Skin epidermis (tissue), 12 donors: ENCODE results near the gene ACACA.

Experiments
- H3K27ac ChIP-seq, 21 experiments: fragments of 200-600 bp; sonication (generic) in 11 of 21; one replicate each; pipeline ENCODE4 v1.5.0; 2020; ENCODE audit warnings: mild to moderate bottlenecking in 3 of 21, inconsistent platforms in 2 of 21, moderate library complexity in 2 of 21
- H3K4me3 ChIP-seq, 7 experiments: fragments of 200-600 bp; sonication (generic) in 2 of 7; one replicate each; pipeline ENCODE4 v1.5.0; 2020; ENCODE audit warnings: inconsistent platforms in 2 of 7, mild to moderate bottlenecking in 2 of 7, moderate library complexity in 1 of 7

The ACACA gene

DNA sequence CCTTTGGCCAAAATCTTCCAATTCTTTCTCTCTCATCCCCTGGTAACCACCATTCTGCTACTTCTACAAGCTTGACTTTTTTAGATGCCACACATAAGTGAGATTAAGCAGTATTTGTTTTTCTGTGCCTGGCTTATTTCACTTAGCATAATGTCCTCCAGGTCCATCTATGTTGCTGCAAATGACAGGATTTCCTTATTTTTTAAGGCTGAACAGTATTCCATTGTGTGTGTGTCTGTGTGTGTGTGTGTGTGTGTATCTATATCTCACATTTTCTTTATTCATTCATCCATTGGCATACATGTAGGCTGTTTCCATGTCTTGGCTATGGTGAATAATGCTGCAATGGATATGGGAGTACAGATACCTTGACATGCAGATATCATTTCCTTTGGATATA, 6.1 kb downstream of the ACACA start:
- no peak overlapping the region for H3K4me3 ChIP-seq
- no peak overlapping the region for H3K27ac ChIP-seq

DNA sequence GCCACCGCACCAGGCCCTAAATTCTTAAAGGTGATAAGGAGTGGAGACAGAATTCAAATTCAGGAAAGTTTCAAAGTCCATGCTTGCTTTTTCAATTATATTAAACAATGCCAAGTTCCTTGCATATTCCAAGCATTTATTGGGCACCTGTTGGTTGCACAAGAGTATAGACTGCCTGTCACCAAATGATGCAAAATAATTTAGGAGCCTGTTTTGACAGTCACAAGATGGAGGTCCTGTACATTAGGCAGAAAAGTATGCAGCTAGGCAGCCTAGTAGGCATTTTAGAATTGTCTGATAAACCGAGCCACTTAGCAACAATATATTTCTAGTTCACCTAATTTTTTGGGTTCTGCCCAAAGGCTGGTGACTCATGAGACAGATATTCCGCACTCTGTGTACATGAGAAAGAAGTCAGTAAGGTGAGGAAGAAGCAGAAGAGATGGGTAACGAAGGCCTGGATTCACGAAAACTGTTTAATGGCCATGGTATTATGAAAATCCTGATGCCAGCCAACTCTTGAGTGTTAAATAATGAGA, 7.3 kb downstream of the ACACA start:
- no peak overlapping the region for H3K27ac ChIP-seq
- H3K4me3 ChIP-seq = no peak overlapping the region

GRCh38 chr17:37393352-37393751, 13.3 kb downstream of the ACACA start:
- Histone ChIP-seq H3K27ac (no peak overlapping the region), H3K4me3 (no peak overlapping the region)

- Histone ChIP-seq H3K4me3 (no peak overlapping the region), H3K27ac (no peak overlapping the region)
These were observed 14.5 kb downstream of the ACACA start for GRCh38 chr17:37392024-37392590.

DNA sequence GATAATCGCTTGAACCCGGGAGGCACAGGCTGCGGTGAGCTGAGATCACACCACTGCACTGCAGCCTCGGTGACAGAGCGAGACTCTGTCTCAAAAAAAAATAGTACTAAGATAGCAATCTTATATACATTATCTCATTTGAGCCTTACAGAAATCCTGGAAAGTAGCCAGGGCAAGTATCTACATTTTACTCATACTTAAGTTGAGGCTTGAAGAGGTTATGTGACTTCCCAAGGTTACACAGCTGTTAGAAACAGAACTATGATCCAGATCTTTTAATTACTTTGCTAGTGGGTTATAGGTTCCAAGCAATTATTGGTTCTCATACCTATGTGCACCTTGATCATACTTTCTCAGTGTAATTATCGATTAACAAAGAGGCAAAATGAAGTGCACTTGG, 15.5 kb downstream of the ACACA start:
- H3K27ac ChIP-seq = no peak overlapping the region
- no peak overlapping the region for H3K4me3 ChIP-seq

DNA sequence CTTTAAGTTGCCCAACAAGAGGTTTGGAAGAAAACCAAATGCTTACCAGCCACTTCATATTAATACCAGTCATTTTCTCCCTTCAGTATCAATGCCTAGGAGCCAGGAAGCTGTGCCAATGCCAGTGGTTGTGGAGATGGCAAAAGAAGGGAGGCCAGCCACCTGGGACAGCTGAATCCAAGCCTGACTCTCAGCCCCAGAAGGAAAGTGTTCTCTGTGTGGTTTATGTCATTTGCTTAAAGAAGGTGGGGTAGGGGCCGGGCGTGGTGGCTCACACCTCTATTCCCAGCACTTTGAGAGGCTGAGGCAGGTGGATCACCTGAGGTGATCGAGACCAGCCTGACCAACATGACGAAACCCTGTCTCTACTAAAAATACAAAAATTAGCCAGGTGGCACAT, 17.5 kb downstream of the ACACA start:
- H3K4me3 ChIP-seq = no peak overlapping the region
- H3K27ac ChIP-seq = peak overlapping the region in 1 of 21 experiments; percentile 5

- H3K27ac ChIP-seq = no peak overlapping the region
- H3K4me3 ChIP-seq = no peak overlapping the region
These were observed 18.4 kb downstream of the ACACA start for GRCh38 chr17:37388266-37388665.

GRCh38 chr17:37386462-37386861, 20.2 kb downstream of the ACACA start:
- no peak overlapping the region for H3K27ac ChIP-seq
- no peak overlapping the region for H3K4me3 ChIP-seq

GRCh38 chr17:37385474-37385990, 21.1 kb downstream of the ACACA start:
- no peak overlapping the region for H3K4me3 ChIP-seq
- no peak overlapping the region for H3K27ac ChIP-seq

DNA sequence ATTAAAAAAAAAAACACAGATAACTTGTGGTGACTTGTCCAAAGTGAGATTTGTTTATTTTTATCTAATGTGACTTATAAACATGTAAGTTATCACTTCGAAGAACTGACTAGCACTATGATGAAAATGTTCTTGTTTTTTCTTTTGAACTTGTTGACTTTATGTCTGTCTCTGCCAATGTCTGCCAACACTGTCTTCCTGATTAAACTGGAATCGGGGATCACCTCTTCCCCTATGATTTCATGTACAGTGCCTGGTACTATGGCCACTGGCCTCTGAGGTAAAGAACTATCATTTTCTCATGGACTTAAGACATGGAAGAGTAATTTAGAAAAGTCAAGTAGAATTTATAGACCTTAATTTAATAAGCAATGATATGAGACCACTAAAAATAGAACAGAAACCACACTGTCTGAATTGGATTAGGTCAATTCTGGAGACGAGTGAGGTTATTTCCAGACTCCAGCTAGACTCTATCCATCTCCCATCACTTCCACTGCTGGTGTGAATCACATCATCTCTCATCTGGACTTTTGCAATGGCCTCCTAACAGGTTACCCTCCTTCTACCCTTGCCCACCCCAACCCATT, 22.0 kb downstream of the ACACA start:
- H3K4me3 ChIP-seq = no peak overlapping the region
- no peak overlapping the region for H3K27ac ChIP-seq

DNA sequence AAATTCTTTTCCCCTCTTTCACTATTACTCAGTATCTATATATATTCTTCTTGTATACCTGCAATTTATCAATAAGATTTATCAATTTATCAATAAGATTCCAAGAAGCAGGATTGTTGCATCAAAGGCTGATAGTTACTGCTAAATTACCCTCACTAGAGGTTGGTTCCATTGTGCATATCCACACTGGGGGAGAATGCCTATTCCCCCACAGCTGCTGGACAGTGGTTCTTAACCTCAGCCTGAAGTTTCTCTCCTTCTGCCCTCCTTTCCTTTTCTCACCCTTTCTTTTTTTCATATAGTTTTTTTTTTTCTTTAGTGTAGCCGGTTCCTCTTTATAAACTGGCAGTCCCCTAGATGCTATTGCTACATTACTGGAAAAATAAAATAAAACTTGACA, 24.6 kb downstream of the ACACA start:
- H3K4me3 ChIP-seq = no peak overlapping the region
- H3K27ac ChIP-seq = no peak overlapping the region

GRCh38 chr17:37375706-37376105, 30.9 kb downstream of the ACACA start, which contains the start of gene C17orf78:
C17orf78 (plus strand) TSS chr17:37375985; CDS start chr17:37376093, 108 bp downstream.
- no peak within 1 kb of the TSS for H3K4me3 ChIP-seq
- H3K27ac ChIP-seq = no peak within 1 kb of the TSS

- Histone ChIP-seq H3K4me3 (no peak overlapping the region), H3K27ac (no peak overlapping the region)
These were observed 33.0 kb downstream of the ACACA start for GRCh38 chr17:37373530-37374159.

- Histone ChIP-seq H3K27ac (no peak overlapping the region), H3K4me3 (no peak overlapping the region)
These were observed 38.1 kb downstream of the ACACA start for GRCh38 chr17:37368577-37368976.

DNA sequence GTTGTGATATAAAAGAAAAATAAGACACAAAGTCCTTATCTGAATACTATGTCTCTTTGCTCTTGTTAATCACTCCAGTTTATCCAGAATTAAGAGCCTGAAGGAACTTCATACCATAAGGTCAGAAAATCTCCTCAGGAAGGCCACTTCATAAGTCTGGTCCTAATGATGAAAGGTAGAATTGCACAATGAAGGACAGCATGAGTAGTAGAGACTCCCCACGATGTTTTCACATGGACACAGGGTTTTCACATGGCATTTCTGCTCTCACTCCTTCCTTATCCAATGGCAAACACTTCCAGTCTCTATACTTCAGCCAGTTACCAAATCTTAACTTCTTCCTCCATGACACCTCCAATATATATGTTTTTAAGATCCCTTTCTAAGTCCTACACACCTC, 41.0 kb downstream of the ACACA start:
- H3K27ac ChIP-seq = no peak overlapping the region
- no peak overlapping the region for H3K4me3 ChIP-seq

GRCh38 chr17:37361543-37361942, 45.1 kb downstream of the ACACA start:
- Histone ChIP-seq H3K4me3 (no peak overlapping the region), H3K27ac (peak overlapping the region in 15 of 21 experiments; percentile 0 to 88 (median 46))

- no peak overlapping the region for H3K4me3 ChIP-seq
- peak overlapping the region in 11 of 21 experiments; percentile 4 to 90 (median 82) for H3K27ac ChIP-seq
These were observed 46.0 kb downstream of the ACACA start for GRCh38 chr17:37360632-37361031.

DNA sequence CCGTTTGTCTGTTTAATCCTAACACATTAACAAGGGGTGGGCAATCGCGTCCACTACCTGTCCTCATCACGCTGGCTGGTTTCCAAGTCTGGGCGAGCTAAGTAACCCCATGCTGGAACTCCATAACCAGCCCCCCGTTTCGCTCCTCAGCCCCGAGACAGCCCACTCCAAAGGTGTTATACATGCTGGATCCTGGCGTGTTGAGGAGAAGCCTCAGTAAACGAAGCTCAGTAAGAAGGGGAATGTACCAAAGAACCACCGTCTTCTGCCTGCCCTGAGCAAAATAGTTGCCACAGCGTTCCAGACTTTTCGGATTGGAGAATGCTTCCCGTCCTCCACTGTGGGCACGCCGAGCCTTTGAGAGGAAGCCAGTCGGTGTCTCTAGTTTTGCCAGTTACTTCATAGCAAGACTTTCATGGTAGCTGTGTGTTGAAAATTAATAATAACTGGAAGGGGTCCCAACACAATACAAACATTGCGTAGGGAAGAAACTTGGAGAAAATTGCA, 46.9 kb downstream of the ACACA start:
- Histone ChIP-seq H3K27ac (peak overlapping the region in 20 of 21 experiments; percentile 57 to 94 (median 86)), H3K4me3 (peak overlapping the region; percentile 51 to 95 (median 82))

DNA sequence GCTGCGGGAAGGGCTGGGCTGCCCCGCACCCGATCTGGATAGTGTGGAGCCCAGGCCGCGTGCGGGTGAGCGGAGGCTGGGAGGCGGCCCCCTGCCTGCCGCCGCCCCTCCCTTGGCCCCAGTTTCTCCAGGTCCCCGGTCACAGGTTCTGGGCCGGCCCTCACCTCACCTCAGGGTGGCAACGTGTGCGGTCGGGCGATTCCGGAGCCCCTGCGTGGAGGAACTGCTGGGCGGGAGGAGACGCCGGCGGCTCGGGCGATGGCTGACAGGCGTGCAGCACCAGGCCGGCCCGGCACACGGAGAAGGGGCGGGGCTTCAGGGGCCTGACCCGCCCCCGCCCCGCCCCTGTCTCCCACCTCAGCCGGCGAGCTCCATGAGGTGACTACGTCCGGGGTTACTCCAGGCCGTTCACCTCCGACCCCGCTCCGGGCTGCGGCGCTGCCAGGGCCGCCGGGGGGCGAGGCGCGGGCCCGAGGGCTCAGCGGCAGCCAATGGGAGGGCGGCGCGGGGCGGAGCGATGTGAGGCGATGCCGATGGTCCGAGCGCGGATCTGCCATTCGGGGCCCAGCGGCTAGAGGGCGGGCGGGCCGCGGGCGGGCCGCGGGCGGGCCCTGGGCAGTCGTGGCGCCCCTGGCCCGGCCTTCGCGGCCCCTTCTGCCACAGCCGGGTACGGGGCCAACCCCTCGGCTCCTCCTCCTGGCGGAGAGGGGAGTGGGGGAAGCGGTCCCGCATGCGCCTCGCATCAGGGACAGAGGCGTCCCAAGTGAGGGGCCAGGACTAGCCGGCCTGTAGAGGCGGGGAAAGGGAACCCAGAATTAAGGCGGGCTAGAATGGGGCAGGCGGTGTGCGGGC, 47.6 kb downstream of the ACACA start:
- Histone ChIP-seq H3K27ac (peak overlapping the region; percentile 52 to 94 (median 85)), H3K4me3 (peak overlapping the region; percentile 51 to 95 (median 82))
